NCI-H1930 (cell line): Measurements from ENCODE around the gene ETV4.
A peak's percentile ranks its signal among the peaks of the same experiment; 100 is the strongest.
"Not testable (repeated sequence)": the region's sequence is repeated elsewhere in the genome, so short reads cannot be mapped to it uniquely, and the experiment has no call there.

ENCODE experiments used
- DNase-seq, 2 experiments: peaks; one replicate each; lab custom pipeline; 2025; lab: John Stamatoyannopoulos, UW

ETV4 gene

DNA sequence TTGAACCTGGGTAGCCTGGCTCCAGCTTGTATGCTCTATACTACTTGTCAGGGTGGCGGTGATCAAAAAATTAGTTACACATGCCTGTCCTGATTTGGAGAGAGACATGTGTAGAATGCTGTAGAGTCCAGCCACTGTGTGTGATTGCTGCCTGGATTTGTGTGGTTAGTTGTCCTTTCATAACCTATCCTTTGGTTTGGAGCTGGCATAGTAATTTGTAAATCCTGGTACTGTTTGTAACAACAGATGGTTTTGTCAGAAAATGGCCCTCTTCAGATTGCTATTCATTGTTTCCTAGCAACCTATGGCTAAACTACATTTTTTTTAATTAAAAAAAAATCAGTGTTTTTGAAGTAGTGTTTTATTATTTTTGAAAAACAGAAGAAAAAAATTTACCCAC is 30.5 kb downstream of the ETV4 start:
- DNase-seq = no peak

- not testable (repeated sequence) for DNase-seq
These were observed 34.9 kb downstream of the ETV4 start for GRCh38 chr17:43511199-43511598.

- not testable (repeated sequence) for DNase-seq
These were observed 36.7 kb downstream of the ETV4 start for GRCh38 chr17:43509440-43509839.

GRCh38 chr17:43490621-43491020 is 55.5 kb downstream of the ETV4 start:
- no peak for DNase-seq

GRCh38 chr17:43483674-43484551 is 62.2 kb downstream of the ETV4 start, which contains the start of gene DHX8:
TSS of gene DHX8 (plus strand) at chr17:43483975. CDS start at chr17:43484038, 63 bp downstream.
- peak; percentile 97 to 99 for DNase-seq

DNA sequence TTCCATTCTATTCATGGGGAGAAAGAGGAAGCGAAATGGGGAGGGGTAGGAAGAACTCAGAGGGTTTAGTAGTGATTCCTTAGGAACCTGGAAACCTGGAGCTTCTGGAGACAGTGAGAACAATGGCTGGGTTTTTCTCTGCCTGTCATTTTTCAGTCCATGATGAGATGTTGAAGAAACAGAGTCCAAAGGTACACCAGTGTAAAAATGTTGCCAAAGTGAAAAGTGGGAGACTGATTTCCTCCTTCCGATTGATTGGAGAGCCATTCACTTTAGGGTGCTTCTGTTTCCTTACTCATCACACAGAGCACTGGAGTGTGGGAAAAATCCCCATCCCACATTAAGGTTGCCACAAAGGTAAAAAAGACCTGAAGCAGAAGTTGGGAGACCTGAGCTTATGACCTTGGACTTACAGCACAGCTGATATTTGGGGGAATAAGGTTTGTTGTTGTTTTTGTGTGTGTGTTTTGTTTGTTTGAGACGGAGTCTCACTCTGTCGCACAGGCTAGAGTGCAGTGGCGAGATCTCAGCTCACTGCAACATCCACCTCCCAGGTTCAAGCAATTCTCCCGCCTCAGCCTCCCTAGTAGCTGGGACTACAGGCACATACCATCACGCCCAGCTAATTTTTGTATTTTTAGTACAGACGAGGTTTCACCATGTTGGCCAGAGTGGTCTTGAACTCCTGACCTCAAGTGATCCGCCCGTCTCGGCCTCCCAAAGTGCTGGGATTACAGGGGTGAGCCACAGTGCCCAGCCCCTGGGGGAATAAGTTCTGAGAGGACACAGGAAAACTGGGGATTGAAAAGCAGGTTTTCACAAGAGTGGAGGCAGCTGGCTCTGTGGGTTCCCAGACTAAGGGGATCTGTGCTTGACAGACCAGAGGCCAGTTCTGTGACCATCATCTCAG is 63.8 kb downstream of the ETV4 start:
- DNase-seq = no peak

- no peak for DNase-seq
These were observed 66.2 kb downstream of the ETV4 start for GRCh38 chr17:43479948-43480347.
